IMR-90 (cell line): ENCODE results near the gene SMAP1. TPM values are rescaled to one million over a fixed set of nuclear protein-coding genes. Genes with fewer than 3 reads are reported as not detected.

Experiments
- ATAC-seq: fragments of 200-7000 bp; cut with Tn5 transposase; 2 replicates; pipeline ENCODE4 v1.9.1; 2020; ENCODE audit warnings: low read depth, mild to moderate bottlenecking, moderate library complexity
- BruUV-seq: library from RNA; stranded (reverse); fragments of 400-500 nt; replicated peaks from 2 replicates; lab custom pipeline; 2021; lab: Mats Ljungman, UMichigan
- CTCF ChIA-PET: fragments of 300-600 bp; formaldehyde crosslinking; extraction: SDS; loops from one replicate; lab custom pipeline; 2021; ENCODE audit warnings: antibody characterized with exemption; lab: Yijun Ruan, JAX
- POLR2A ChIA-PET: fragments of 300-600 bp; sonication (Branson Sonifier 250); formaldehyde crosslinking; loops from one replicate; lab custom pipeline; 2022; ENCODE audit warnings: antibody characterized with exemption; ENCODE audit not compliant: unreplicated experiment; lab: Charles Lee
- DNase-seq: peaks from one replicate; pipeline ENCODE4 v3.0.0; 2013
- H2AFZ ChIP-seq: replicated peaks from 2 replicates; pipeline ENCODE3; 2013; ENCODE audit warnings: low read length, mild to moderate bottlenecking; ENCODE audit not compliant: poor library complexity
- H2AK5ac ChIP-seq: 2 replicates; pipeline ENCODE4 v1.6.1; 2013; ENCODE audit warnings: low read depth, low read length, inconsistent platforms
- H2AK9ac ChIP-seq: replicated peaks from 2 replicates; pipeline ENCODE3; 2013; ENCODE audit warnings: mild to moderate bottlenecking, low read depth, low read length, moderate library complexity; ENCODE audit not compliant: poor library complexity
- H2BK120ac ChIP-seq: 2 replicates; pipeline ENCODE4 v1.6.1; 2013; ENCODE audit warnings: low read depth, low read length, inconsistent platforms
- H2BK15ac ChIP-seq: 3 replicates; pipeline ENCODE4 v1.6.1; 2013; ENCODE audit warnings: low read depth, low read length, inconsistent platforms
- H2BK20ac ChIP-seq: 2 replicates; pipeline ENCODE4 v1.6.1; 2013; ENCODE audit warnings: low read depth, mild to moderate bottlenecking, inconsistent platforms, low read length, moderate library complexity
- H2BK5ac ChIP-seq: 2 replicates; pipeline ENCODE4 v1.6.1; 2013; ENCODE audit warnings: mild to moderate bottlenecking, low read depth, low read length, inconsistent platforms; ENCODE audit not compliant: poor library complexity, severe bottlenecking
- H3K14ac ChIP-seq: replicated peaks from 2 replicates; pipeline ENCODE4 v1.6.1; 2013; ENCODE audit warnings: low read depth, low read length, inconsistent platforms
- H3K18ac ChIP-seq: 2 replicates; pipeline ENCODE4 v1.6.1; 2013; ENCODE audit warnings: low read depth, low read length, control low read depth
- H3K23ac ChIP-seq: 2 replicates; pipeline ENCODE4 v1.6.1; 2013; ENCODE audit warnings: low read depth, low read length, inconsistent platforms
- H3K27ac ChIP-seq: 2 replicates; pipeline ENCODE4 v1.5.1; 2013; ENCODE audit warnings: mild to moderate bottlenecking, control low read depth, low read length; ENCODE audit not compliant: insufficient read depth
- H3K27me3 ChIP-seq: 2 replicates; pipeline ENCODE4 v1.6.1; 2013; ENCODE audit warnings: low read length; ENCODE audit not compliant: control insufficient read depth, insufficient read depth
- H3K36me3 ChIP-seq: 2 replicates; pipeline ENCODE4 v1.6.1; 2013; ENCODE audit warnings: low read length, mixed read lengths; ENCODE audit not compliant: control insufficient read depth, insufficient read depth
- H3K4ac ChIP-seq: 2 replicates; pipeline ENCODE4 v1.6.1; 2013; ENCODE audit warnings: low read depth, low read length, inconsistent platforms
- H3K4me1 ChIP-seq: 2 replicates; pipeline ENCODE4 v1.6.1; 2013; ENCODE audit warnings: low read length, mixed read lengths; ENCODE audit not compliant: control insufficient read depth, insufficient read depth
- H3K4me2 ChIP-seq: 2 replicates; pipeline ENCODE4 v1.6.1; 2013; ENCODE audit warnings: low read depth, mild to moderate bottlenecking, control low read depth, low read length, moderate library complexity
- H3K4me3 ChIP-seq: 2 replicates; pipeline ENCODE4 v1.5.1; 2013; ENCODE audit warnings: low read depth, mild to moderate bottlenecking, control low read depth, low read length, moderate library complexity; ENCODE audit not compliant: insufficient read depth
- H3K56ac ChIP-seq: 2 replicates; pipeline ENCODE4 v1.6.1; 2013; ENCODE audit warnings: low read length, inconsistent platforms; ENCODE audit not compliant: insufficient read depth; ENCODE audit errors: extremely low read depth
- H3K79me1 ChIP-seq, 2 experiments: 2 replicates each; pipeline ENCODE4 v1.6.1; 2013; ENCODE audit warnings: low read length in 2 of 2, inconsistent platforms in 1 of 2, low read depth in 1 of 2
- H3K9ac ChIP-seq: 2 replicates; pipeline ENCODE4 v1.6.1; 2013; ENCODE audit warnings: low read depth, low read length, control low read depth
- H3K9me1 ChIP-seq: 2 replicates; pipeline ENCODE4 v1.6.1; 2013; ENCODE audit warnings: low read length, inconsistent platforms; ENCODE audit not compliant: insufficient read depth
- H3K9me3 ChIP-seq: 2 replicates; pipeline ENCODE4 v1.6.1; 2013; ENCODE audit warnings: low read length; ENCODE audit not compliant: control insufficient read depth, insufficient read depth
- H4K20me1 ChIP-seq: 2 replicates; pipeline ENCODE4 v1.6.1; 2013; ENCODE audit warnings: low read length, inconsistent platforms; ENCODE audit not compliant: insufficient read depth
- H4K5ac ChIP-seq: 2 replicates; pipeline ENCODE4 v1.6.1; 2013; ENCODE audit warnings: mild to moderate bottlenecking, low read depth, low read length, control low read depth
- H4K8ac ChIP-seq, 2 experiments: 2 replicates each; pipeline ENCODE4 v1.6.1; 2013; ENCODE audit warnings: low read depth in 2 of 2, low read length in 2 of 2, control low read depth in 1 of 2, inconsistent platforms in 1 of 2
- H4K91ac ChIP-seq: 2 replicates; pipeline ENCODE4 v1.6.1; 2013; ENCODE audit warnings: low read depth, low read length, inconsistent platforms; ENCODE audit not compliant: insufficient read depth
- BHLHE40 ChIP-seq: fragments of 150-350 bp; IDR thresholded peaks from 2 replicates; pipeline ENCODE4 v1.6.1; 2016; ENCODE audit warnings: mild to moderate bottlenecking, low read depth, low read length
- CEBPB ChIP-seq: IDR thresholded peaks from 2 replicates; pipeline ENCODE4 v1.6.1; 2012; ENCODE audit warnings: low read depth, low read length, improper control_type of control experiment
- CHD1 ChIP-seq: IDR thresholded peaks from 2 replicates; pipeline ENCODE4 v1.6.1; 2012; ENCODE audit warnings: low read depth, low read length, improper control_type of control experiment
- FOS ChIP-seq: fragments of 150-350 bp; IDR thresholded peaks from 2 replicates; pipeline ENCODE4 v1.6.1; 2016; ENCODE audit warnings: low read depth, low read length
- MAFK ChIP-seq: IDR thresholded peaks from 2 replicates; pipeline ENCODE4 v1.6.1; 2012; ENCODE audit warnings: low read depth, low read length, improper control_type of control experiment
- MAZ ChIP-seq: IDR thresholded peaks from 2 replicates; pipeline ENCODE4 v1.6.1; 2012; ENCODE audit warnings: low read depth, mild to moderate bottlenecking, low read length, improper control_type of control experiment, moderate library complexity, borderline replicate concordance
- MXI1 ChIP-seq: IDR thresholded peaks from 2 replicates; pipeline ENCODE4 v1.6.1; 2012; ENCODE audit warnings: low read depth, mild to moderate bottlenecking, low read length, moderate library complexity, borderline replicate concordance
- NFE2L2 ChIP-seq: fragments of 150-350 bp; IDR thresholded peaks from 2 replicates; pipeline ENCODE4 v1.6.1; 2016; ENCODE audit warnings: low read depth, mild to moderate bottlenecking, low read length
- POLR2A ChIP-seq: IDR thresholded peaks from 2 replicates; pipeline ENCODE4 v1.6.1; 2012; ENCODE audit warnings: mild to moderate bottlenecking, low read depth, low read length
- RAD21 ChIP-seq: IDR thresholded peaks from 2 replicates; pipeline ENCODE4 v1.6.1; 2012; ENCODE audit warnings: low read length, improper control_type of control experiment
- RCOR1 ChIP-seq: IDR thresholded peaks from 2 replicates; pipeline ENCODE4 v1.6.1; 2012; ENCODE audit warnings: mild to moderate bottlenecking, low read length, improper control_type of control experiment; ENCODE audit not compliant: insufficient replicate concordance
- RFX5 ChIP-seq: IDR thresholded peaks from 2 replicates; pipeline ENCODE4 v1.8.0; 2012; ENCODE audit warnings: low read depth, mild to moderate bottlenecking, low read length, moderate library complexity
- SMC3 ChIP-seq: fragments of 150-350 bp; IDR thresholded peaks from 2 replicates; pipeline ENCODE4 v1.6.1; 2016; ENCODE audit warnings: low read depth, mild to moderate bottlenecking, antibody characterized with exemption, low read length, moderate library complexity
- WGBS, 2 experiments: methylation state at CpG; one replicate each; pipeline versions ENCODE4 v1.1.5 to v1.1.7; 2013; ENCODE audit warnings: missing lambda C conversion rate in 2 of 2; ENCODE audit not compliant: insufficient read length in 1 of 2; ENCODE audit errors: extremely low coverage in 2 of 2; 5-methylcytosine and 5-hydroxymethylcytosine counted together
- dilution Hi-C: fragments of 300-500 bp; cut with HindIII; formaldehyde crosslinking; loops from one replicate; pipeline ENCODE4 v1.14.3; 2018; ENCODE audit warnings: low sequenced_read_pairs; ENCODE audit not compliant: unreplicated experiment
- in situ Hi-C: fragments of 300-500 bp; cut with MboI; formaldehyde crosslinking; loops from 3 replicates; pipeline ENCODE4 v1.14.3; 2019; ENCODE audit warnings: low sequenced_read_pairs, inconsistent platforms, mixed read lengths
- intact Hi-C: fragments of 100-400 bp; cut with micrococcal nuclease; formaldehyde crosslinking; loops from 2 replicates; pipeline ENCODE4 v1.10.0; 2022
- polyA plus RNA-seq, 3 experiments: library from polyadenylated mRNA; depleted of rRNA; stranded (reverse); fragments of >200 nt; gene quantifications; 2 replicates each; pipeline ENCODE4 v1.2.3, GENCODE V29; 2012; ENCODE audit warnings: low replicate concordance in 1 of 3
- total RNA-seq: library from RNA; depleted of rRNA; stranded (reverse); fragments of >200 nt; gene quantifications from 2 replicates; pipeline ENCODE4 v1.2.3, GENCODE V29; 2012
- TF ChIP-seq, protein P1 (sequence below): conservative IDR thresholded peaks from 2 replicates; pipeline ENCODE4 v1.5.1; 2012; ENCODE audit warnings: mild to moderate bottlenecking, low read depth, low read length, improper control_type of control experiment
- TF ChIP-seq, protein P2 (sequence below): fragments of 150-350 bp; IDR thresholded peaks from 2 replicates; pipeline ENCODE4 v1.6.1; 2016; ENCODE audit warnings: low read depth, mild to moderate bottlenecking, low read length, moderate library complexity, borderline replicate concordance
- TF ChIP-seq, protein P3 (sequence below): fragments of 150-350 bp; IDR thresholded peaks from 2 replicates; pipeline ENCODE4 v1.6.1; 2017; ENCODE audit warnings: mild to moderate bottlenecking, antibody characterized with exemption, low read length, low read depth

The SMAP1 gene
- total and polyA plus RNA-seq, 2 of the 4 experiments (the other 2 are of a cell fraction), result 14.8 to 16.7 TPM

DNA sequence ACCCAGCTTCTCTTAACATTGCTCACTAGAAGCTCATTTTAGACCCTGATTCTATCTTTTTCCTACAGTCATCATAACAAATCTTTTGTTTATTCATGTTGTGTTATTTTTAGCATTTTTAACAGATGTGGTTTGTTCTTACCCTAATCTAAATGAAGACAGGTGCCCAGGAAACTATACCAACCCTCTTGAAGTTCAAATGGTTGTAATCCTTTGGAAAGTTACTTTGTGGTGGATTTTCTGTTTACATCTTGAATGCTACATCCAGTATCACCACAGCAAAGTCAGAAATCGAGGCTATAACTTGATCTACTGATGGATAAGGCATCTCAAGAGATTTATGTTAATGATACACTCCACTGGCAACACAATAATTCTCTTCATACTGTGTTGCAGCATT is 26.2 kb downstream of the SMAP1 start:
- TF ChIP-seq, protein P1, sequence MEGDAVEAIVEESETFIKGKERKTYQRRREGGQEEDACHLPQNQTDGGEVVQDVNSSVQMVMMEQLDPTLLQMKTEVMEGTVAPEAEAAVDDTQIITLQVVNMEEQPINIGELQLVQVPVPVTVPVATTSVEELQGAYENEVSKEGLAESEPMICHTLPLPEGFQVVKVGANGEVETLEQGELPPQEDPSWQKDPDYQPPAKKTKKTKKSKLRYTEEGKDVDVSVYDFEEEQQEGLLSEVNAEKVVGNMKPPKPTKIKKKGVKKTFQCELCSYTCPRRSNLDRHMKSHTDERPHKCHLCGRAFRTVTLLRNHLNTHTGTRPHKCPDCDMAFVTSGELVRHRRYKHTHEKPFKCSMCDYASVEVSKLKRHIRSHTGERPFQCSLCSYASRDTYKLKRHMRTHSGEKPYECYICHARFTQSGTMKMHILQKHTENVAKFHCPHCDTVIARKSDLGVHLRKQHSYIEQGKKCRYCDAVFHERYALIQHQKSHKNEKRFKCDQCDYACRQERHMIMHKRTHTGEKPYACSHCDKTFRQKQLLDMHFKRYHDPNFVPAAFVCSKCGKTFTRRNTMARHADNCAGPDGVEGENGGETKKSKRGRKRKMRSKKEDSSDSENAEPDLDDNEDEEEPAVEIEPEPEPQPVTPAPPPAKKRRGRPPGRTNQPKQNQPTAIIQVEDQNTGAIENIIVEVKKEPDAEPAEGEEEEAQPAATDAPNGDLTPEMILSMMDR, result no peak
- TF ChIP-seq RFX5 (no peak), CHD1 (no peak), RAD21 (no peak), FOS (no peak), MXI1 (no peak), NFE2L2 (no peak), MAFK (no peak), MAZ (no peak), POLR2A (no peak), RCOR1 (no peak), SMC3 (no peak), BHLHE40 (no peak), CEBPB (no peak)
- TF ChIP-seq, protein P2, sequence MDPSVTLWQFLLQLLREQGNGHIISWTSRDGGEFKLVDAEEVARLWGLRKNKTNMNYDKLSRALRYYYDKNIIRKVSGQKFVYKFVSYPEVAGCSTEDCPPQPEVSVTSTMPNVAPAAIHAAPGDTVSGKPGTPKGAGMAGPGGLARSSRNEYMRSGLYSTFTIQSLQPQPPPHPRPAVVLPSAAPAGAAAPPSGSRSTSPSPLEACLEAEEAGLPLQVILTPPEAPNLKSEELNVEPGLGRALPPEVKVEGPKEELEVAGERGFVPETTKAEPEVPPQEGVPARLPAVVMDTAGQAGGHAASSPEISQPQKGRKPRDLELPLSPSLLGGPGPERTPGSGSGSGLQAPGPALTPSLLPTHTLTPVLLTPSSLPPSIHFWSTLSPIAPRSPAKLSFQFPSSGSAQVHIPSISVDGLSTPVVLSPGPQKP, result no peak
- TF ChIP-seq, protein P3, sequence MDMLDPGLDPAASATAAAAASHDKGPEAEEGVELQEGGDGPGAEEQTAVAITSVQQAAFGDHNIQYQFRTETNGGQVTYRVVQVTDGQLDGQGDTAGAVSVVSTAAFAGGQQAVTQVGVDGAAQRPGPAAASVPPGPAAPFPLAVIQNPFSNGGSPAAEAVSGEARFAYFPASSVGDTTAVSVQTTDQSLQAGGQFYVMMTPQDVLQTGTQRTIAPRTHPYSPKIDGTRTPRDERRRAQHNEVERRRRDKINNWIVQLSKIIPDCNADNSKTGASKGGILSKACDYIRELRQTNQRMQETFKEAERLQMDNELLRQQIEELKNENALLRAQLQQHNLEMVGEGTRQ, result no peak
- DNase-seq (no peak), ATAC-seq (no peak)
- H4K5ac ChIP-seq, result no peak overlapping the region
- ChIA-PET CTCF (interaction anchor here (0.9 kb wide), 1 partner anchor 190 kb away, joined by 3 read pairs; no protein-coding TSS in a partner anchor), POLR2A (no interaction called here)
- H3K14ac ChIP-seq, result no peak overlapping the region
- no peak overlapping the region for H3K4me3 ChIP-seq
- no CpG with 5 or more reads among the region's 1 CpG for whole genome bisulfite sequencing, 2 experiments
- H2BK15ac ChIP-seq, result no peak overlapping the region
- no peaks in the 10 kb centered on the region for H3K9me3 ChIP-seq
- no peak overlapping the region for H2AK5ac ChIP-seq
- H3K56ac ChIP-seq, result no peak overlapping the region
- H3K9me1 ChIP-seq, result no peaks in the 10 kb centered on the region
- H2BK20ac ChIP-seq, result no peak overlapping the region
- in situ Hi-C loops, result loop anchor here (25.0 kb wide), 2 partner anchors 382 to 482 kb away; partner anchors contain the start of gene COL9A1
- no peak overlapping the region for H3K4me2 ChIP-seq
- H2AK9ac ChIP-seq, result no peak overlapping the region
- no peak overlapping the region for H2AFZ ChIP-seq
- H2BK120ac ChIP-seq, result no peak overlapping the region
- H4K20me1 ChIP-seq, result peaks cover 13% of the 10 kb centered on the region; the same call in 1 of the 2 replicates
- H4K91ac ChIP-seq, result no peak overlapping the region
- no peak overlapping the region for H2BK5ac ChIP-seq
- no peak overlapping the region for H3K18ac ChIP-seq
- H3K36me3 ChIP-seq, result no peaks in the 10 kb centered on the region
- H3K4ac ChIP-seq, result no peak overlapping the region
- no peak overlapping the region for H4K8ac ChIP-seq
- peaks cover 8% of the 10 kb centered on the region in 2 experiments; a peak in 2 of 4 replicates for H3K79me1 ChIP-seq
- no TSS peak for BruUV-seq
- no peaks in the 10 kb centered on the region for H3K4me1 ChIP-seq
- H3K27me3 ChIP-seq, result no peaks in the 10 kb centered on the region
- no peak overlapping the region for H3K23ac ChIP-seq
- H3K27ac ChIP-seq, result no peak overlapping the region
- dilution Hi-C loops, result no loop called here
- intact Hi-C loops, result no loop called here
- H3K9ac ChIP-seq, result no peak overlapping the region
